CD4-positive, alpha-beta memory T cell (primary cell): ENCODE measurements around the gene SPEM1. TPM values are rescaled to one million over a fixed set of nuclear protein-coding genes. Genes with fewer than 3 reads are reported as not detected.

Source experiments
- CTCF ChIA-PET: fragments of 350-600 bp; sonication (Branson Sonifier 250); formaldehyde crosslinking; loops from one replicate; lab custom pipeline; 2021; ENCODE audit warnings: inconsistent platforms; ENCODE audit not compliant: partially characterized antibody; lab: Charles Lee
- POLR2A ChIA-PET: fragments of 350-600 bp; sonication (Branson Sonifier 250); formaldehyde crosslinking; loops from one replicate; lab custom pipeline; 2021; ENCODE audit not compliant: partially characterized antibody; lab: Charles Lee
- DNase-seq, 5 donors: peaks; one replicate each; pipeline versions ENCODE4 v3.0.0 to v3.0.0-alpha.2; 2020 to 2022; ENCODE audit warnings: mixed read lengths in 1 of 5
- H3K27ac ChIP-seq: one replicate; pipeline ENCODE4 v1.7.0; 2013; ENCODE audit warnings: low read depth, low read length
- H3K27me3 ChIP-seq: 2 replicates; pipeline ENCODE4 v1.7.0; 2013; ENCODE audit warnings: mild to moderate bottlenecking, low read length, moderate library complexity; ENCODE audit not compliant: insufficient read depth
- H3K36me3 ChIP-seq: 2 replicates; pipeline ENCODE4 v1.7.0; 2013; ENCODE audit warnings: mild to moderate bottlenecking, low read length, moderate library complexity; ENCODE audit not compliant: insufficient read depth
- H3K4me1 ChIP-seq: 2 replicates; pipeline ENCODE4 v1.7.0; 2013; ENCODE audit warnings: mild to moderate bottlenecking, low read length, moderate library complexity; ENCODE audit not compliant: insufficient read depth
- H3K4me3 ChIP-seq, 2 donors: one replicate each; pipeline ENCODE4 v1.7.0; 2013; ENCODE audit warnings: low read length in 2 of 2, mild to moderate bottlenecking in 1 of 2
- H3K9me3 ChIP-seq, 2 donors: one replicate each; pipeline ENCODE4 v1.7.0; 2013; ENCODE audit warnings: low read length in 2 of 2, control low read depth in 1 of 2; ENCODE audit not compliant: control insufficient read depth in 1 of 2
- H3K27ac Mint-ChIP-seq, 7 donors: one replicate each; pipeline ENCODE4 v1.8.0; 2020 to 2021; ENCODE audit warnings: mixed read lengths in 7 of 7, mild to moderate bottlenecking in 6 of 7, inconsistent platforms in 3 of 7, moderate library complexity in 3 of 7
- H3K27me3 Mint-ChIP-seq, 2 donors: one replicate each; pipeline ENCODE4 v1.8.0; 2020 to 2021; ENCODE audit warnings: mixed read lengths in 2 of 2
- H3K36me3 Mint-ChIP-seq, 2 donors: one replicate each; pipeline ENCODE4 v1.8.0; 2020 to 2021; ENCODE audit warnings: mixed read lengths in 2 of 2, inconsistent platforms in 1 of 2, mild to moderate bottlenecking in 1 of 2
- H3K4me1 Mint-ChIP-seq, 4 donors: one replicate each; pipeline ENCODE4 v1.8.0; 2020 to 2021; ENCODE audit warnings: mixed read lengths in 4 of 4, mild to moderate bottlenecking in 1 of 4
- H3K4me3 Mint-ChIP-seq, 8 donors: one replicate each; pipeline ENCODE4 v1.8.0; 2020 to 2021; ENCODE audit warnings: mixed read lengths in 8 of 8, mild to moderate bottlenecking in 7 of 8, moderate library complexity in 6 of 8, inconsistent platforms in 3 of 8
- H3K9me3 Mint-ChIP-seq, 8 donors: one replicate each; pipeline ENCODE4 v1.8.0; 2020 to 2021; ENCODE audit warnings: mixed read lengths in 8 of 8, mild to moderate bottlenecking in 5 of 8, inconsistent platforms in 3 of 8, moderate library complexity in 1 of 8
- intact Hi-C: fragments of 100-400 bp; cut with micrococcal nuclease; formaldehyde crosslinking; loops from one replicate; pipeline ENCODE4 v1.15.1; 2023
- polyA plus RNA-seq, 2 donors: library from polyadenylated mRNA; unstranded; fragments of 300-500 nt; fragmentation: Illumina TruSeq; gene quantifications; one replicate each; pipeline ENCODE4 v1.2.3, GENCODE V29; 2021
- total RNA-seq, 2 experiments: library from RNA; stranded (reverse); gene quantifications; one replicate each; pipeline ENCODE4 v1.2.3, GENCODE V29; 2021

Gene SPEM1
- total and polyA plus RNA-seq, 4 experiments from 2014 or later, result not detected

- peaks cover 28 to 32% of the 10 kb centered on the region in 2 donors for H3K27me3 Mint-ChIP-seq
- peak overlapping the region in 5 of 8 donors; percentile 15 to 57 (median 35) for H3K4me3 Mint-ChIP-seq
Measured at GRCh38 chr17:7382901-7383300, 37.2 kb upstream of the SPEM1 start.

GRCh38 chr17:7383371-7383741, 36.8 kb upstream of the SPEM1 start:
- Histone ChIP-seq H3K4me3 (peak overlapping the region in 1 of 2 donors; percentile 86), H3K9me3 (no peaks in the 10 kb centered on the region), H3K4me1 (peaks cover 16% of the 10 kb centered on the region), H3K36me3 (peaks cover under 1% of the 10 kb centered on the region), H3K27me3 (peaks cover 9% of the 10 kb centered on the region), H3K27ac (peak overlapping the region; percentile 72)
- no peak for DNase-seq
- peak overlapping the region in 6 of 8 donors; percentile 7 to 86 (median 67) for H3K4me3 Mint-ChIP-seq
- peaks cover 7 to 15% of the 10 kb centered on the region in 2 donors for H3K36me3 Mint-ChIP-seq
- peak overlapping the region in 3 of 7 donors; percentile 30 to 95 (median 78) for H3K27ac Mint-ChIP-seq
- peaks cover 8 to 28% (median 13%) of the 10 kb centered on the region in 4 donors for H3K4me1 Mint-ChIP-seq
- ChIA-PET POLR2A (interaction anchor here (0.9 to 6.8 kb wide), 19 partner anchors 9 to 304 kb away, joined by 3 to 69 read pairs (median 10); partner anchors contain the start of genes ACAP1, CHRNB1, GPS2 and KCTD11), CTCF (interaction anchor here (1.0 to 3.0 kb wide), 4 partner anchors 27 to 201 kb away, joined by 3 to 14 read pairs (median 4); partner anchors contain the start of genes MPDU1 and TMEM102)
- peaks cover 28 to 32% of the 10 kb centered on the region in 2 donors for H3K27me3 Mint-ChIP-seq
- H3K9me3 Mint-ChIP-seq, result peaks cover 0 to 6% (median 0%) of the 10 kb centered on the region in 8 donors
- intact Hi-C loops, result no loop called here

More at GRCh38 chr17:7382901-7383300, 37.2 kb upstream of the SPEM1 start:
- DNase-seq, result no peak
- no peaks in the 10 kb centered on the region for H3K9me3 ChIP-seq
- H3K27ac ChIP-seq, result no peak overlapping the region
- Mint-ChIP-seq H3K36me3 (peaks cover 7 to 14% of the 10 kb centered on the region in 2 donors), H3K27ac (peak overlapping the region in 2 of 7 donors; percentile 15 to 30), H3K9me3 (peaks cover 0 to 6% (median 0%) of the 10 kb centered on the region in 8 donors), H3K4me1 (peaks cover 8 to 28% (median 13%) of the 10 kb centered on the region in 4 donors)
- peaks cover 9% of the 10 kb centered on the region for H3K27me3 ChIP-seq
- CTCF ChIA-PET, result interaction anchor here (1.0 to 3.0 kb wide), 3 partner anchors 26 to 53 kb away, joined by 3 to 14 read pairs (median 5); partner anchors contain the start of gene TMEM102
- intact Hi-C loops, result no loop called here
- no peak overlapping the region for H3K4me3 ChIP-seq
- H3K4me1 ChIP-seq, result peaks cover 16% of the 10 kb centered on the region
- POLR2A ChIA-PET, result interaction anchor here (0.8 to 4.7 kb wide), 14 partner anchors 11 to 305 kb away, joined by 3 to 57 read pairs (median 8); partner anchors contain the start of genes ACAP1, CHRNB1, GPS2 and KCTD11
- H3K36me3 ChIP-seq, result no peaks in the 10 kb centered on the region

DNA sequence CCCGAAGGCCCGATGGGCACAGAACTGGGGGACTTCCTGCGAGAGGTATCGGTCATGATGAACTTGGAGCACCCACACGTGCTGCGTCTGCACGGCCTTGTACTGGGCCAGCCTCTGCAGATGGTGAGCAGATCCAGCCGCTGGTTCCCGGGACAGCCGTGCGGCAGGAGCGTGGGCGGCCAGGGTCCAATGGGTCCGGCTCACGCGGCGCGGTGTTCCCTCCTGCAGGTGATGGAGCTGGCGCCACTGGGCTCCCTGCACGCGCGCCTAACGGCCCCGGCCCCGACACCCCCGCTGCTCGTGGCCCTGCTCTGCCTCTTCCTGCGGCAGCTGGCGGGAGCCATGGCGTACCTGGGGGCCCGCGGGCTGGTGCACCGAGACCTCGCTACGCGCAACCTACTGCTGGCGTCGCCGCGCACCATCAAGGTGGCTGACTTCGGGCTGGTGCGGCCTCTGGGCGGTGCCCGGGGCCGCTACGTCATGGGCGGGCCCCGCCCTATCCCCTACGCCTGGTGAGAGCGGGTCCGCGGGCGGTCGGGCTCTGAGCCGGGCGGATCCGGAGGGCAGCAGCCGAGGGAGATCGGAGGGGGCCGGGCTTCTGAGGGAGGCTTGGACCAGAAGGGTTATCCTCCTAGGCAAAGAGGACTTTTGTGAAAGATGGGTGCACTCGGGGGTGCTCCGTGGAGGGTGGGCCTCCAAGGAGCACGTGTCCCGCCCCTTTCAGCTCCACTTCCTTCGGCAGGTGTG, 36.2 kb upstream of the SPEM1 start:
- peak overlapping the region; percentile 88 to 97 (median 94) for H3K27ac Mint-ChIP-seq
- peaks cover 0 to 6% (median 0%) of the 10 kb centered on the region in 8 donors for H3K9me3 Mint-ChIP-seq
- Histone ChIP-seq H3K4me1 (peaks cover 16% of the 10 kb centered on the region), H3K4me3 (peak overlapping the region; percentile 42 to 86), H3K27ac (peak overlapping the region; percentile 72), H3K36me3 (peaks cover 6% of the 10 kb centered on the region), H3K27me3 (peaks cover 9% of the 10 kb centered on the region), H3K9me3 (no peaks in the 10 kb centered on the region)
- H3K27me3 Mint-ChIP-seq, result peaks cover 28 to 32% of the 10 kb centered on the region in 2 donors
- peak; percentile 82 to 87 (median 84) for DNase-seq
- CTCF ChIA-PET, result interaction anchor here (1.1 to 2.2 kb wide), 4 partner anchors 20 to 200 kb away, joined by 3 to 8 read pairs (median 4); partner anchors contain the start of genes MPDU1 and TMEM256
- POLR2A ChIA-PET, result interaction anchor here (0.6 to 6.8 kb wide), 30 partner anchors 9 to 302 kb away, joined by 3 to 69 read pairs (median 6); partner anchors contain the start of genes ACAP1, CHRNB1, FGF11 and FXR2
- H3K4me3 Mint-ChIP-seq, result peak overlapping the region; percentile 80 to 87 (median 82)
- peaks cover 8 to 28% (median 13%) of the 10 kb centered on the region in 4 donors for H3K4me1 Mint-ChIP-seq
- H3K36me3 Mint-ChIP-seq, result peaks cover 7 to 19% of the 10 kb centered on the region in 2 donors
- intact Hi-C loops, result loop anchor here (1.0 kb wide), 3 partner anchors 10 to 51 kb away; partner anchors contain the start of genes PLSCR3, TMEM102 and TMEM256

DNA sequence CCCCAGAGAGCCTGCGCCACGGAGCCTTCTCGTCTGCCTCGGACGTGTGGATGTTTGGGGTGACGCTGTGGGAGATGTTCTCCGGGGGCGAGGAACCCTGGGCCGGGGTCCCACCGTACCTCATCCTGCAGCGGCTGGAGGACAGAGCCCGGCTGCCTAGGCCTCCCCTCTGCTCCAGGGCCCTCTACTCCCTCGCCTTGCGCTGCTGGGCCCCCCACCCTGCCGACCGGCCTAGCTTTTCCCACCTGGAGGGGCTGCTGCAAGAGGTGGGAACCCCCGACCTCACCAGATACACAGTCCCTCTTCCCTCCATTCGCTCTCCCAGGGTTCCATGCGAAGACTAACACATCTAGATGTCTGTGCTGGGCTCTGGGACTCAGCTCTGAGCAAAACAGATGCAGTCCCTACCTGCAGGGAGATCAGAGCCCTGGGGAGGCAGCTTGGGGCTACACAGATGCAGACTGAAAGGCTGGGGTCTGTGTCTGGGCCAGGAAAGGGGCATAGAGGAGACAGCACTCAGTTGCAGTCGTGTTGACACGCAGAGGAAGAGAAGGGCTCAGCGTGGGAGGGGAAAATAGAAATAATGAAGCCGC, 35.5 kb upstream of the SPEM1 start:
- Mint-ChIP-seq H3K27ac (peak overlapping the region; percentile 88 to 97 (median 94)), H3K4me1 (peaks cover 8 to 32% (median 13%) of the 10 kb centered on the region in 4 donors), H3K27me3 (peaks cover 22 to 26% of the 10 kb centered on the region in 2 donors), H3K9me3 (peaks cover 0 to 1% (median 0%) of the 10 kb centered on the region in 8 donors), H3K4me3 (peak overlapping the region; percentile 80 to 87 (median 82)), H3K36me3 (peaks cover 6 to 26% of the 10 kb centered on the region in 2 donors)
- H3K36me3 ChIP-seq, result peaks cover 13% of the 10 kb centered on the region
- peak overlapping the region; percentile 72 for H3K27ac ChIP-seq
- ChIA-PET POLR2A (interaction anchor here (0.6 to 6.8 kb wide), 28 partner anchors 9 to 302 kb away, joined by 3 to 69 read pairs (median 6); partner anchors contain the start of genes ACAP1, FGF11, FXR2 and GPS2), CTCF (interaction anchor here (1.1 to 2.2 kb wide), 4 partner anchors 19 to 199 kb away, joined by 3 to 8 read pairs (median 4); partner anchors contain the start of genes MPDU1 and TMEM256)
- H3K4me3 ChIP-seq, result peak overlapping the region; percentile 42 to 86
- peaks cover 19% of the 10 kb centered on the region for H3K4me1 ChIP-seq
- intact Hi-C loops, result loop anchor here (1.0 kb wide), 3 partner anchors 10 to 51 kb away; partner anchors contain the start of genes PLSCR3, TMEM102 and TMEM256
- peaks cover 9% of the 10 kb centered on the region for H3K27me3 ChIP-seq
- no peak for DNase-seq
- H3K9me3 ChIP-seq, result no peaks in the 10 kb centered on the region

DNA sequence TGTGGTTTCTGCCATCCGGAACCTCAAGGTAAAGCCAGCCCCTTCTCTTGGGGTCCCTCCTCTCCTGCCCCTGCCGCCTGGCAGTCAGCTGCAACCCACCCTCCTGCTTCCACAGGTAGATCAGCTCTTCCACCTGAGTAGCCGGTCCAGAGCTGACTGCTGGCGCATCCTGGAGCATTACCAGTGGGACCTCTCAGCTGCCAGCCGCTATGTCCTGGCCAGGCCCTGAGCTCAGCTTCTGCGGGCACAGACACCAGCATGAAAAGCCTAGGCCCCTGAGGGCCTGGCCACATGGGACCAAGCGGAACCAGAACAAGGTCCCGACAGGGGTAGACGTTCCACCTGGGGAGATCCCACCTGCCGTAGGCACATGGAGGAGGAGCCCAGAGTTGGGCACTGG, 31.3 kb upstream of the SPEM1 start:
- H3K4me1 Mint-ChIP-seq, result peaks cover 11 to 53% (median 32%) of the 10 kb centered on the region in 4 donors

More for the DNA sequence above, 31.3 kb upstream of the SPEM1 start:
- H3K27me3 Mint-ChIP-seq, result no peaks in the 10 kb centered on the region
- Histone ChIP-seq H3K9me3 (no peaks in the 10 kb centered on the region), H3K36me3 (peaks cover 42% of the 10 kb centered on the region), H3K27ac (no peak overlapping the region), H3K4me1 (peaks cover 51% of the 10 kb centered on the region), H3K27me3 (no peaks in the 10 kb centered on the region), H3K4me3 (no peak overlapping the region)
- DNase-seq, result no peak
- intact Hi-C loops, result no loop called here
- no peak overlapping the region for H3K4me3 Mint-ChIP-seq
- ChIA-PET POLR2A (interaction anchor here (1.1 to 6.8 kb wide), 4 partner anchors 9 to 38 kb away, joined by 3 to 69 read pairs (median 8); partner anchors contain the start of gene TMEM256), CTCF (interaction anchor here (0.7 to 3.3 kb wide), 2 partner anchors 33 to 47 kb away, joined by 4 to 14 read pairs; partner anchors contain the start of gene TMEM95)
- no peaks in the 10 kb centered on the region for H3K9me3 Mint-ChIP-seq
- H3K36me3 Mint-ChIP-seq, result peaks cover 34 to 56% of the 10 kb centered on the region in 2 donors
- no peak overlapping the region for H3K27ac Mint-ChIP-seq
